ENCODE measurements around the gene SPI1.
"Not testable (repeated sequence)": the region's sequence is repeated elsewhere in the genome, so short reads cannot be mapped to it uniquely, and the experiment has no call there.

The SPI1 gene

DNA sequence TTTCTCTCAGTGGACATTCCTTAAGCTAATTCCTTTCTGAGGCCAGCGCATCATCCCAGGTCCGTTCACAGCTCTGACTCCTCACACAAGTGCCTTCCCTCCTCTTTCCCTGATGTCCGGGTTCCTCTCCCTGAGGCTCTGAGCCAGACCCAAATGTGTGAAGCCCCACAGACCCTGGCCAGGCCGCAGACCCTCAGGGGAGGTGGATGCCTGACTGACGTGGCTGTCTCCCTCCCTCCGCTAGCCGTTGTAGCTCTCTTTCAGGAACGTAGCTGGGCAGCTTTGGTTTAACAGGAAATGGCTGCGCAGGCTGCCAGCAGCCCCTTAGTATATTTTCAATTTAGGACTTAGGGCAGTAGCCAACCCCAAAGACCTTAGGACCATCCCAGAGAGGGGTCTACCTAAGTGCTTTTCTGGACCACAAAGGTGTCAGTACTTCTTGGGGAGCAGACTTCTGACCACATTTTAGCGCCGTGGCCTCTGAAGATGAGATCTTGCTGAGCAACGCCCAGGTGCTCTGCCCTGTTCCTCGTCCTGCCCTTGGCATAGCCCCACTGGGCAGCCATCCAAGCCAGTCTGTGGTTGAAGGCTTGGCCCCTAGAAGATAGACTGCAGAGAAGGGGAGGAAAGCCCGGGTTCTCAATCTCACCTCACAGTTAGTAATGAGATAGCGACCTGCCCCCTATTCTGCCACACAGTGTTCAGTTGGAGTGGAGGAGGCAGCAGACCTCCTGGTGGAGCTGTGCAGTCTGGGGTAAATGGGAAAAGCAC is 52.9 kb downstream of the SPI1 start:
- DNase-seq (ENCODE audit: low read depth in 2 of 2) = no peak

DNA sequence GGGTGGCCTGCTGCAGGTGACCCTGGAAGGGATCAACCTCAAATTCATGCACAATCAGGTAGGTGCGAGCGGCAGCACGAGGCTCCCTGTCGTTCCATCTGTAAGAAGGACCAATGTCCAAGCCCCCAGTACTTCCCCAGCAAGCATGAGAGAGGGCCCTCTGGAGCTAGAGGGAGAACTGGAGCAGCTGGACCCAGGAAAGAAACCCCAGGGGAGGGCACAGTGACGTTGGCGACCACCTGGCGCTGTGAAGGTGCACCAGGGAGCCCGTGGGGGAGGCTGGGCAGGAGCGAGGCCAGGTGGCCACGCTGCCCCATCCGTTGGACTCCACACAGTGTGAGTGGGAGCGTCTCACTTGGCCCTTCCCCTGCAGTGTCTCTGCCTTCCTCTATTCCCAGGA is 53.8 kb downstream of the SPI1 start:
- no peak for DNase-seq (ENCODE audit: low read depth in 2 of 2)

DNA sequence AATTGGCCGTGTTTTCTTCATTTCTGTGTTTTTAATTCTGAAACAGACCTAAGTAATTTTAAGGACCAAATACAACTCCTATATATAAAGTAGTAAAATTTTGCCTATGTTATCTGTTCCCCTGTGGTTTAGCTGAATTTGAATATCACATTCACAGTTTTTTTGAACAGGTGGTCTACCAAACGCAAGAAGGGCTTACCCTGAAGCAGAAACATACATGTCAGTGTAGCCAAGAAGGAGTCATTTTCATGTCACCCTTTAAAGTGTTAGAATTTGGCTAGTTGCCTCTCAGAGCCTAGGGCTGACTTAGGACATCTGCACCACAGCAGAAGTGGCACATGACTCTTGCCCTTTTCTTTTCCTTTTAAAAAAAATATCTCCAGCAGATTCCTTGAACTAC is 60.2 kb downstream of the SPI1 start:
- DNase-seq (ENCODE audit: low read depth in 2 of 2) = no peak

DNA sequence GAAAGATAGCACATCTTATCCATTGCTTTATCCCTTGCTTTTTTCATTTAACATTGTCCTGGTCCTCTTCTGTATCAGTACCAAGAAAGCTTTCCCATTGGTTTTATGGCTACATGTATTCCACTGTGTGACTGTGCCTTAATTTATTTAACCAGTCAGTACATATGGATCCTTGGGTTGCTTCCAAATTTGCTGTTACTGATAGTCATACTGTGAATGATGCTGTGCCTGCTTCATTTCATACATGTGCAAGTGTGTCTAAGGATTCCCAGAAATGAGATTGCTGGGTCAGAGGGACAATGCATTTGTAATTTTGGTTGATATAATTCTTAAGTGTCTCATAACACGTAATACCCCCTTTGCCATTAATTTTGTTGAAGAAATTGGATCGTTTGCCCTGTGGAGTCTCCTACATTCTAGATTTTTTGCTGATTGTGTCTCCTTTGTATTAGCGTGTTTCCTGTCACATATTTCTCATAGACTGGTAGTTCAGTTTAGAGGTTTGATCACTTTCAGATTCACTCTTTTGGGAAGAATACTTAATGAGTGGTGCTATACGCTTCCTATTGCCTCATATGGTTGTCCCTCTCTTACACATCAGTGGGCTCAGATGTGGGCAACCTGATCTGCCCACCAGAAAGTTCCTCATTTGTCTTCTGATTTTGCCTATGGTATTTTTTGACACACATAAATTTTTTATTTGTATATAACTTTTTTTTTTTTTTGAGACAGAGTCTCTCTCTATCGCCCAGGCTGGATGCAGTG is 61.1 kb downstream of the SPI1 start:
- no peak for DNase-seq (ENCODE audit: low read depth in 2 of 2)

DNA sequence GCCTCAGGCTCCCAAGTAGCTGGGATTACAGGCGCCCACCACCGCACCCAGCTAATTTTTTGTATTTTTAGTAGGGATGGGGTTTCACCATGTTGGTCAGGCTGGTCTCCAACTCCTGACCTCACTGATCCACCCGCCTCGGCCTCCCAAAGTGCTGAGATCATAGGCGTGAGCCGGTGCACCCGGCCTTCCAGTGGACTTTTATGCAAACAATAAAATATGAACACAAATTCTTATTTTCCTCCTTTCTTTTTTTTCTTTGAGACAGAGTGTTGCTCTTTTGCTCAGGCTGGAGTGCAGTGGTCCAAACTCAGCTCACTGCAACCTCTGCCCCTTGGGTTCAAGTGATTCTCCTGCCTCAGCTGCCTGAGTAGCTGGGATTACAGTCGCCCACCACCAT is 61.8 kb downstream of the SPI1 start:
- DNase-seq (ENCODE audit: low read depth in 2 of 2) = not testable (repeated sequence)

DNA sequence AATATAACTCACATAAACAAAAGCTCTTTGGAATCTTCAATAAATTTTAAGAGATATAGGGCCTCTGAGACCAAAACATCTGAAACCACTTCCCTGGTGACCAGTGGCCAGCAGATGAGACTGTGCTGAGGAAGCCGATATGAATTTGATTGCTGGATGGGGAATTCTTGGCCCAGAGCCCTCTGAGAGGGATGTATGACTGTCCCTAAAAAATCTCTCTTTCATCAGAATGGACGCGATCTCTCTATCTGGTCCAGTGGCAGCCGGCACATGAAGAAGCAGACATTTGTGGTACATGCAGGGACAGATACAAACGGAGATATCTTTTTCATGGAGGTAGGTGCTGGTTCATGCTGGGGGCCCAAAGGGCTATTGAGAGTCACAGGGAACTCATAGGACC is 63.4 kb downstream of the SPI1 start:
- DNase-seq (ENCODE audit: low read depth in 2 of 2) = no peak

DNA sequence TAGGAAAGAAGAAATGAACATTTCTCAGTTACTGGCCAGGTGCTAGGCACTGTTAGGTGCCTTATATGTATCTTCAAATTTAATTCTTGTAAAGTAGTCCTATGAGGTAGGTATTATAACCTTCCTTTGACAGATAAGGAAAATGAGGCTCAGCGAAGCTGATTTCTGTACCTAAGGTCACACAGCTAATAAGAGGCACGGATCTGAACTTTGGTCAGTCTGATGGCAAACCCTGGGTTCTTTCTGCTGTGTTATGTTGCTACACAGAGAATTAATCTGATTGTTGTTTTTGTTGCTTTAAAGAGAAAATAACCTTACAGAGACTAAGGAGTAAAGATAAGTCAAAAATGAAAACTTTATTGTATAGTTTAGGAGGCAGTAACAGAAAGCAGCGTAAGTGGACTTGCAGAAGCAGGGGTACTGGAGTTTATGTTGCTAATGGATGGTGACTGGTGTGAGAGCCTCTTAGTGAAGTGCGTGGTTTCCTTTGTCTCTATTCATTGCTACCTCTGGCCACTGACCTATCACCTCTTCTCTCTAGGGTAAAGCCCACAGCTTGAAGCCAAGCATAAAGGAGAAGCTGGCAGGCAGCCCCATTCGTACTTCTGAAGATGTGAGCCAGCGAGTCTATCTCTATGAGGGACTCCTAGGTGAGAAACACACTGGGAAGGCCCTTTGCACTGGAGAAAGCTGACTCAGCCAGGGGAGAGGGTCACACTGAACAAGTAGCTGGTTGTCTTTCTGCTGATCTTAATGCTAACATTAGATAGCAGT is 70.1 kb downstream of the SPI1 start:
- no peak for DNase-seq (ENCODE audit: low read depth in 2 of 2)

DNA sequence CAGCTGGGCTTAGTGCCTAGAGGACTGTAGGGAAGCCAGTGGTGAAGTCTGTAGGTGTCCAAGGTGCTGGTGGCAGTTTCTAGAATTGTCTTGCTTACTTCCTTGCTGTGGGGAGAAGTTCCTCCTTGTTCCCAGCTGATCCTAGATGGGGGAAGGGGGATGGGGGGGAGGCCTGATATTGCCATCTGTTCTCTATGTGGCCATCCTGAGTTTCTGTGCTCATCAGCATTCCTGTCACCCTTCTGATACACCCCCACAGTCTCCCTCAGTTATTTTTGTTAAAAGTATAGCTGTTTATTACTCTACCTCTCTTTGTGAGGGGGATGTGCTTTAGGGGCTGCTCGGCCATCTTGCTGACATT is 71.9 kb downstream of the SPI1 start:
- no peak for DNase-seq (ENCODE audit: low read depth in 2 of 2)

DNA sequence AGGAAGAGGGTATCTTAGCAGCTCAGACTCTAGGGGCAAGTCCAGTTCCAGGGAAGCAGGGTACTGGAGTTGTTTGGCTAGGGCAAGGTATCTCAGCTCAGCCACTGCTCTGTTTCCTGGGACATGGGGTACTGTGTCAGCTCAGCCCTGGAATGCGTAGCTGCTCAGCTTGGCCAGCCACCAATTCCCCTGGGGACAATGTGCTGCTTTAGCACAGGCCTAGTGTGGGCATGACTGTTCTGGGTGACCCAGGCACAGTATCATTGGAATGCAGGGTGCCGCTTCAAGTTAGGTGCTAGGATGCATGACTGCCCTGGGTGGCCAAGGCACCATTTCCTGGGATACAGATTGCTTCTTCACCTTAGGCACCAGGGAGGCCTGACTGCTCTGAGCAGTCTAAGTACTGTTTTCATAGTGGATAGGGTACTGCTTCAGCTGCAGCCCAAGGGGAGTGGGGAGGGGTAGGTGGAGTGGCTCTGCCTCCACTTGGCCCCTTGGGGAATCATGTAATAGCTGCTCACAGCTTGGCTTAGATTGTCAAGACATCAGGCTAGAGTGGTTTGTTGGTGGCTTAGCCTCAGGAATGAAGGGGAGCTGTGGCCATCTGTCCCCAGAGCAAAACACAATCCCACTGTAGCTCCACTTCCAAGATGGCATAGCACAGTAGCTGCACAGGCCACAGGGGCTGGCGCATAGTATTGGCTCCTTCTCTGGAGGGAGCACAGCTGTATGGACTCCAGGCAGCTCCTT is 72.4 kb downstream of the SPI1 start:
- DNase-seq (ENCODE audit: low read depth in 2 of 2) = no peak
